Regular cardiac myocyte (primary cell): ENCODE data around the gene CHGA. TPM values are rescaled to one million over a fixed set of nuclear protein-coding genes. Genes with fewer than 3 reads are reported as not detected.

ENCODE experiments used
- total RNA-seq: library from RNA; depleted of rRNA; stranded (reverse); fragments of >200 nt; gene quantifications from 2 replicates; pipeline ENCODE4 v1.2.3, GENCODE V29; 2014

Gene CHGA
- under 0.01 TPM in 1 of 2 replicates, not detected in the other for total RNA-seq

GRCh38 chr14:92922883-92923743 lies at the start of gene CHGA:
CHGA (plus strand) TSS chr14:92923150; CDS start chr14:92923360, 210 bp downstream.

Other genes starting within 250 kb of the CHGA start
- gene LGMN, start 174.5 kb upstream of the CHGA start, total RNA-seq, result 46.8 and 87.1 TPM in 2 replicates
- 62.1 and 69.9 TPM in 2 replicates for gene GOLGA5, start 128.8 kb upstream of the CHGA start, total RNA-seq
- gene ITPK1, start 192.8 kb downstream of the CHGA start, total RNA-seq, result 11.0 and 16.9 TPM in 2 replicates